GM12875 (cell line): ENCODE results near the gene TAS1R3.

Source experiments
- H3K4me3 ChIP-seq: one replicate; pipeline ENCODE4 v1.5.1; 2011; ENCODE audit warnings: low read depth, low read length, control low read depth
- CTCF ChIP-seq: IDR thresholded peaks from 2 replicates; pipeline ENCODE4 v1.5.1; 2011; ENCODE audit warnings: low read depth, mild to moderate bottlenecking, control low read depth, inconsistent platforms, low read length, moderate library complexity, borderline replicate concordance; ENCODE audit not compliant: insufficient read depth

Gene TAS1R3

GRCh38 chr1:1359664-1360468 lies 28.8 kb downstream of the TAS1R3 start:
- no peak overlapping the region for H3K4me3 ChIP-seq
- no peak for TF ChIP-seq CTCF

GRCh38 chr1:1360506-1361169 lies 29.6 kb downstream of the TAS1R3 start:
- H3K4me3 ChIP-seq, result no peak overlapping the region
- no peak for TF ChIP-seq CTCF

- no peak for TF ChIP-seq CTCF
- no peak overlapping the region for H3K4me3 ChIP-seq
These were observed 30.3 kb downstream of the TAS1R3 start for GRCh38 chr1:1361233-1361981.

- no peak for TF ChIP-seq CTCF
- H3K4me3 ChIP-seq, result no peak overlapping the region
These were observed 30.9 kb downstream of the TAS1R3 start for GRCh38 chr1:1361982-1362423.

- no peak for TF ChIP-seq CTCF
- H3K4me3 ChIP-seq, result no peak overlapping the region
These were observed 33.2 kb downstream of the TAS1R3 start for GRCh38 chr1:1364266-1364665.

- no peak for TF ChIP-seq CTCF
- H3K4me3 ChIP-seq, result no peak overlapping the region
These were observed 35.0 kb downstream of the TAS1R3 start for GRCh38 chr1:1365875-1366698.
